HG03521 (cell line): ENCODE measurements around the gene MYO1D.
A peak's percentile ranks its signal among the peaks of the same experiment; 100 is the strongest.
"Not testable (repeated sequence)": the region's sequence is repeated elsewhere in the genome, so short reads cannot be mapped to it uniquely, and the experiment has no call there.

Experiments
- ATAC-seq: cut with Tn5 transposase; IDR thresholded peaks from one replicate; pipeline ENCODE4 v1.9.1; 2021; ENCODE audit warnings: mild to moderate bottlenecking, moderate library complexity; ENCODE audit not compliant: unreplicated experiment

Gene MYO1D

DNA sequence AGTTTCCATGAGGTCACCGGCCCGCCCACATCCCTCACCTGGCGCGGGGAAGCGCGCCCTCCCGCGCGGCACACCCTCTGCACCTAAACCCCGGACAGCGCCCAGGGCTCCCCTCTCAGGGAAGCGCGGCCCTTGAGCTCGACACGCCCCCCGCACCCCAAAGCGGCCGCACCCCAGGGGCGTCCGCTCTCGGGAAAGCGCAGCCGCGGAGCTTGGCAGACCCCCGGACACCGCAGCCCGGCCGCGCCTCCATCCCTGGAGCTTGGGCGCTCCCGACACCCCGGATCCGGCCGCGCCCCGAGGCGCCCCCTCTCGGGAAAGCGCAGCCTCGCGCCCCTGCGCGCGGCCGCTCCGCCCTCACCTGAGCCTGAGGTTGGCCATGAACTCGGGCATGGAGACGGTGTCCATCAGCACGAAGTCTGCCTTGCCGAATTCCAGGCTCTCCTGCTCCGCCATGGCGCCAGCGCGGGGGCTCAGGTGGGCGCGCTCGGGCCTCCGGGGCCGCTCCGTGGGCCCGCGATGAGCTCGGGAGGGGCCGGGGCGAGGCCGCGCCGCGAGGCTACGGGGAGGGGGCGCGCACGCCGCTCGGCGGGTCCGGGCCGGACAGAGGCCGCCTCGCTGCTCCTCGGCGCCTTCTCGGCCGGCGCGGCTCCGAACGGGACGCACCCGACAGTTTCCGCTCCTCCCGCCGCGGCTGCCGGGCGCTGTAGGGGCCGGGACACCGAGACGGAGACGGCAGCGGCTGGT lies at the start of gene MYO1D:
Gene MYO1D (minus strand): TSS at position 708 of the 747 bp plus-strand sequence. CDS start 252 bp downstream, at position 456.
- ATAC-seq, result peak; percentile 55

DNA sequence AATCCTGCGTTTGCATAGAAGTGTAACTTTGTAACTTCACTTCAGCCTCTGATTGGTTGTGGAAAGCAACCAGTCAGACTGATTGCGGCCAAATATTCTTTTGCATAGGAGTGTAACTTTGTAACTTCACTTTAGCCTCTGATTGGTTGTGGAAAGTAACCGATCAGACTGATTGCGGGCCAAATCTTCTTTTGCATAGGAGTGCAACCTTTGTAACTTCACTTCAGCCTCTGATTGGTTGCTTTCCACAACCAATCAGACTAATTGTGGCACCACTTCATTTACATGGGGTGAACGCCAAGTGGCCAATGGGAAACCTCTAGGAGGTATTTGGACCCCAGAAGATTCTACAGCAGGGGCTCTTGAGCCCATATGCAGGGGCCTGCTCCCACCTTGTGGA lies 49.3 kb upstream of the MYO1D start:
- no peak for ATAC-seq

DNA sequence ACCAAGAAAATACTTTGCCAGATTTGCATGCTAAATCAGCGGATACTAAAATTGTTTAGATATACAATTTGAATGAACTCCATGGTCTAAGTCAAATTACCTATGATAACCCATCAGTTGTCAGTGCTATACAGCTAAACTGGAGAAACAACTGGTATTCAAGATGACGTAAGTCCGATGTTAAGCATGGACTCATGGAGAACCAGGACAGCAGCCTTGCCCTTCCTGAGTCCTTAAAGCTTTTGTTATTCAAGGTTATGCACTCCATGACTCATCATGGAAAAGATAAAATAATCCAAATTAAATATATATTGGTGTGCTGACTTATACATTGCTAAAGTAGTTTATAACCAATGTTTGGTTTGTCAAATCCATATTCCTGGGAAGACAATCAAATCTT lies 47.0 kb upstream of the MYO1D start:
- ATAC-seq, result not testable (repeated sequence)

DNA sequence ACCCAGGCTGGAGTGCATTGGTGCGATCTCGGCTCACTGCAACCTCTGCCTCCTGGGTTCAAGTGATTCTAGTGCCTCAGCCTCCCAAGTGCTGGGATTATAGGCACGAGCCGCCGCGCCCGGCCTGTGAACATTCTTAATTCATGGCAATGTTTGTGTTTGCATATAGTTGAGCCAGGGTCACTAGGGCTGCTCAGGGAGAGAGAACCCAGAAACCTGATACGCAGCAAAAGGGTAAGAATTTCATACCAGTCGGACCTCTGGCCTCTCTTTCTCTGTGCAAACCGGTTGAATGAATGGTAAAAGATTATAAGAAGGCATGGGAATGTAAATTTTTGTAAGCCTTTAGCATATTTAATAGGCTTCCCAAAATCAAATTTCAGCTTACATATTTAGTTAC lies 44.1 kb upstream of the MYO1D start:
- no peak for ATAC-seq

DNA sequence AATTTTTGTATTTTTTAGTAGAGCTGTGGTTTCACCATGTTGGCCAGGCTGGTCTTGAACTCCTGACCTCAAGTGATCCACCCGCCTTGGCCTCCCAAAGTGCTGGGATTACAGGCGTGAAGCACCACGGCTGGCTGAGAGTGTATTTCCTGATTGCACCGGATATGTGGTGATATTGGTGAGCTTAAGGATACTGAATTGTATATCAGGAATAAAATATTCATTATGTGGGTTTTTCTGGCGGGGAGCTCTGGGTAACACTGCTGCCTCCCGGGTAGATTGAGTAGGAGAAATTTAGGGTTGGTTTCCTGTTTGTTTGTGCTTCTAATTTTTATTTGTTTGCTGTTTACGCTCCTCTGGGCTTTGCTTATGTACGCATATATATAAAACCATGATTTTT lies 43.4 kb upstream of the MYO1D start:
- no peak for ATAC-seq

DNA sequence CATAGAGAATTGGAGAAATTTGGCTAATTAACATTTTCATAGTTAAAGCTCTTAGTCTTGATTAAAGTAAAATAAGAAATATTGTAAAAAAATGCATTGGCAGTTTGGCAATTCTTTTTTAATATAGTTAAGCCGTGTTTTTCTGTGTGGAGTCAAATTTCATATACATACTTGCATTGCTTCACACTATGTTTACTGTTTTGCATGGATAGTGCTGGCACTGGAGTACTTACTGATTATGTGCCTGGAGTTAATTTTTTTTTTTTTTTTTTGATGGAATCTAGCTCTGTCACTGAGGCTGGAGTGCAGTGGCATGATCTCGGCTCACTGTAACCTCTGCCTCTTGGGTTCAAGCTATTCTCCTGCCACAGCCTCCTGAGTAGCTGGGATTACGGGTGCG lies 43.0 kb upstream of the MYO1D start:
- ATAC-seq, result not testable (repeated sequence)

DNA sequence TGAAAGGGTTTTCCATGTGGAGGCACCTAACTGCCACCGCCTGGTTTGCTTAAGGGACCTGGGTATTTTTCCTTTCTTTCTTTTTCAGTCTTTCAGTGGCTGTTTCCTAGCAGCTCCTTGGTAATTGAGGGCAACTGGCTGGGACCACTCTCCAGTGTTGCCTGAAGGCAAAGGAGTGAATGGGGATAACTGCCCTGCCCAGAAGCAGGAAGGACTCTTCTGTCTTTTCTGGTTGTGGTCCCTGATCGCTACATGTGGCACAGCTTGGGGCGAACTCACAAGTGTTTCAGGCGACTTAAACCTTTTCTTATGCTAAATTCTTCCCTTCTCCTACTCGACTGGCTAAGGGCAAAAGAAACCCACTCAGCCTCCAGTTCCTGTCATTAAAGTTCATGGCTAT lies 40.9 kb upstream of the MYO1D start:
- ATAC-seq, result no peak

DNA sequence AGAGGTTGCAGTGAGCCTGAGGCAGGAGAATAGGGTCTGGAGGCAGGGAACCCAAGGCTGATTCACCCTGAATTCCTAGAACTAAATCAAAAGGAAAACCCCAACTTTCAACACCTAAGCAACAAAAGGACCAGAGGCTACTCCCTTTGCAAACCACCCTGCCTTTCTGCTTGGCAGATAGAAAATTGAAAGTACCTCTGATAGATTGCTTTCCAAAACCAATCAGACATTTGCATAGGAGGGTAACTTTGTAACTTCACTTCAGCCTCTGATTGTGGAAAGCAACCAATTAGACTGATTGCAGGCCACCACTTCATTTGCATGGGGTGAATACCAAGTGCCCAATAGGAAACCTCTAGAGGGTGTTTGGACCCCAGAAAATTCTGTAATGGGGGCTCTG lies 40.2 kb upstream of the MYO1D start:
- ATAC-seq, result no peak

DNA sequence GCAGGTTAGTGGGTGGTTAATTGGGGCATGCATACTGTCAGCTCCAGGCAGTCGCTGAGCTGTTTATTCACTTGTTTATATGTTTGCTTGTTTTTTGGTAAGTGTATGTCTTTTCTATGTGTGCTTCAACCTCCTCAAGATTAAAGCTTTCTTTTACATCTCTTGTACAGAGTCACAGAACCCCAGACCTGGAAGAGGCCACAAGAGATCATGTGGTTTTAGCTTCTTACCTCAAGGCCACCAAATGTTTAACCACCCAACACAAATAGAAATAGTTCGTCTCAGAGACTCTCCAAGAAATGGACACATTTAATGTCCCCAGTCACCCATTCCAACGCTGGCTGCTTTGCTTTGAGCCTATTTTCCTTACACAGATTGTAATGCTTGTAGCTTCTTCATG lies 39.2 kb upstream of the MYO1D start:
- ATAC-seq, result no peak

DNA sequence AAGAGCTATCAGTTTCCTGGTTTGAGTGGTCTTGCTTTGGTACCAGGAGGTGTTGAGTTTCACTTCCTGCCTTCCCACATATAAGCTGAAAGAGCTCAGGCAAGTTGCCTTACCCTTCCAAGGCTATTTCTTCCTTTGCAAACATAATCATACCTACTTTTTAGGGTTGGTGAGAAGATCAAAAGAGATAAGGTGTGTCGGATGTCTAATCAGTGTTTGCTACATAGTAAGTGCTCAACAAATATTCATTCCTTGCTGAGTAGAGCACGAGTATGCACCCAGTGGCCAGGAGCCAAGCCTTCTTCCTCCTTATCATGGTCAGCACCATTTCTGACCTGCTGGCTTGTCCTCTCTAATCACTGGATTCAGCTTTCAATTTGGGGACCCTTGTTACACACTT lies 38.3 kb upstream of the MYO1D start:
- ATAC-seq, result no peak

DNA sequence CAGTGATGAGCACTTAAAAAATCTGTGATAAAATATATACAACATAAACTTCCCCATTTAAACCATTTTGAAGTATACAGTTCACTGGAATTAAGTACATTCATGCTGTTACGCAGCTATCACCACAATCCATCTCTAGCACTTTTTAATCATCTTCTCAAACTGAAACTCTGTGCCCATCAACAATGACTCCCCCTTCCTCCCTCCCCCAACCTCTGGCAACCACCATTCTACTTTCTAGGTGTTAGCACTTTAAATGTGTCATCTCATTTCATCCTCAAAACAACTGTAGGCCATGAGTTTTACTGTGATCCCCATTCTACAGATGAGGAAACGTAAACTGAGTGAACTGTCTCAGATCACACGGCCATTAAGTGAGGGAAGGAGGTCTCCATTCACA lies 37.3 kb upstream of the MYO1D start:
- no peak for ATAC-seq

DNA sequence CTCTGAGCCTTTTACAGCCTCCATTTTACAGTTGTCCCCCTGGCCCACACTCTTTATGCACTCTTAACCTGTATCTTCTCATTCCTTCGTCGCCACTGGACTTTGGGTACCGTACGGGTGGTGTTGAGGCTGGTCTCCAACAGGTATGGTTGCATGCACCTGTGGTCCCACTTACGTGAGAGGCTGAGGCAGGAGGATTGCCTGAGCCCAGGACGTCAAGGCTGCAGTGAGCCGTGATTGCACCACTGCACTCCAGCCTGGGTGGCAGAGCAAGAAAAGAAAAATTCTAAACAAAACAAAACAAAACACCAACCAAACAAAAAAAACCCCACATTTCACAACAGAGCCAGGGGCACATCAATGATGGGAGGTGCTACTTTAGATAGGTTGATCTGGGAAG lies 36.7 kb upstream of the MYO1D start:
- ATAC-seq, result no peak

DNA sequence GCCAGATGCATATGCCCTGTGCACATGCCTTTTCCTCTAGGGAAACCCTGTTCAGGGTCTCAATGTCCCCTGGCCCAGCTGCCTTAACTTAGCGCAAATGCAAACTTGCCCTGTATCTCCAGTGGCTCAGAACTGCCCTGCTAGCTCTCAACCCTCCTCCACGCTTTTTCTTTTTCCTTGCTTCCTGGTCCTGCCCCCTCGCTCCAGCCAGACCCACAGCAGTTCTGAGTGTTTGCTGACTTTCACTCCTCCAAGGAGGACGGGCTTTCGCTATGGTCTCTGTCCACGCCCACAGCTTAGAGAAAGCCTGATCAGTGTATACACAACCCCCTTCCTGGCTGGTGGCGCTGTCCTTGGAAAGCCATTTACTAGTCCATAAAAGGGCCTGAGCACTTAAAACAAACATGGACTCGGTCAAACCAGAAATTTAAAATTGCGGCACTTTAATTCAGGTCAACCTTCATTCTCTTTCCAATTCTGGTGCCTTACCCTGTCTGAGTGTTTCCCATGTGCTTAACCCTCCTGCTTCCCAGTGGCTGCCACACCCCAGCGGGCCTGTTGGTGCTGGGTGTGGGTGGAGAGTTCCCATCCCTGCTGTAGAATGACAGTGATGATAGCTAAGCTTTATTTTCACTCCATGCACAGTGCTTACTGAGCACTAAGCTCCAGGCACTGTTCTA lies 35.4 kb upstream of the MYO1D start:
- ATAC-seq, result no peak

DNA sequence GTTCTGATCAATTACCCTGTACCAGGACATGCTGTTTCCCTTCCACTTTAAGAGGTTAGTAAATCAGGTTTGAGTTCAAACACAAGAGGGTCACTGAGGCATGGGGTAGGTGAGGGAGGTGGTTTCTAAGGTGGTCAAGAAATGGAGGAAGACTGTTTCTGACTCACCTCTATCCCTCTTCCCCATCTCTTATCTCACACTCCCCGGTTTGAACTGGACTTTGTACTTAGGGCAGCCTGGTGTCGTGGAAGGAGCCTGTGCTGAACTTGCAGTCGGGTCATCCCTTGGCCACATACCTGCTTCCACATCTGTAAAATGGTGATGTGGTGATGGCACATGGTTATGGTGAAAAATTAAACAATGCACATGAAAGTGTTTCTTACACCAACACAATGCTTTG lies 33.8 kb upstream of the MYO1D start:
- no peak for ATAC-seq

DNA sequence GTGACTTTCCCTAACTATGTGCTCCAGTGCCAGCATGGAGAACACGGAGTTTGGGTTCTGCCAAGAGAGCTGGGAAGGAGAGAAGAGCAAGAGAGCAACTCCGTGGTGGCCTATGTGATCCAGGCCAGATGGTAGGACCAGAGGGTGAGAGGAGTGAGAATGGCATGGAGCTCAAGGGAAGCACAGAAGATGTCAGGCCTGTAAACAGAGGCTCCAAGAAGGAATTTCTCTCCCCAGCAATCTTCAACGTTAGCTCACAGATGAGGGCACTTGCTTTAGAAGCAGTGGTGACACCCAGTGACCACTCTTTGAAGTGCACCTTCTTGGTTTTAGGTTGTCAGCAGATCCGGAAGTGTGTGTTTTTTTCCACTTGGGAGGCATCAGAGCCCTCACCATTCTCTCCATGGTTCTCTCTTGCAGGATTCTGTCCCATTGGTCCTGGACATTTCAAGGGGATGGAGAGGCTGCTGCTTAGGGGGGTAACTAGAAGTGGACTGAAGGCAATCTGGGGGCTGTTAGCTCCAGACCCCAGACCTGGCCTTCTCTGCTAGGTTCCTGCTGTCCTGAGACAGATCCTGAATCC lies 33.0 kb upstream of the MYO1D start:
- no peak for ATAC-seq

DNA sequence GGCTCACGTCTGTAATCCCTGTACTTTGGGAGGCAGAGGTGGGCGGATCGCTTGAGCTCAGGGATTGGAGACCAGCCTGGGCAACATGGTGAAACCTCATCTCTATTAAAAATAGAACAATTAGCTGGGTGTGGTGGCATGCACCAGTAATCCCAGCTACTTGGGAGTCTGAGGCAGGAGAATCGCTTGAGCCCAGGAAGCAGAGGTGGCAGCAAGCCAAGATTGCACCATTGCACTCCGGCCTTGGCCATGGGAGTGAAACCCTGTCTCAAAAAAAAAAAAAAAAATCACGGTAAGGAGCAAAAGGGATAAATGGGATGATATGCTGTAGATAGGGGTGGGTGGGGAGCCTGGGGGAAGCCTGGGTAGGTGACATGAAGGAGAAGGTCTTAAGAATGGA lies 30.7 kb upstream of the MYO1D start:
- ATAC-seq, result no peak

DNA sequence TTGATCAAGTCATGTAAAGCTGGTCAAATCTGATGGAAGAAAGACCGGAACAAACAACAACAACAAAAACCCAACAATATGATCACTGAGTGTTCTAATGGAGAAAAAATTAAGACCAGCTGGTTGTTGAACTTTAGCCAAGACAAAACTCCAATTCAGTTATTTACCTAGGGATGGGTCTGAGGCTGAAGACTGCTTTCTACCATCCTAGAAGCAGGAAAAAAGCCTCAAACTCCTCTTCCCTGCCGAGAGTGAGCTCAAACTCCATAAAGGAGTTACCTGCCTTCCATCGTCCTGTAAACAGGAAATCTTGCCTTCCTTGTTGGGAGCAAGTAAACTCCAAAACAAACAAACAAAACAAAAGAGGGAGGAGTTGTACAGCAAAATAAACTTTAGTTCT lies 28.0 kb upstream of the MYO1D start:
- ATAC-seq, result no peak

DNA sequence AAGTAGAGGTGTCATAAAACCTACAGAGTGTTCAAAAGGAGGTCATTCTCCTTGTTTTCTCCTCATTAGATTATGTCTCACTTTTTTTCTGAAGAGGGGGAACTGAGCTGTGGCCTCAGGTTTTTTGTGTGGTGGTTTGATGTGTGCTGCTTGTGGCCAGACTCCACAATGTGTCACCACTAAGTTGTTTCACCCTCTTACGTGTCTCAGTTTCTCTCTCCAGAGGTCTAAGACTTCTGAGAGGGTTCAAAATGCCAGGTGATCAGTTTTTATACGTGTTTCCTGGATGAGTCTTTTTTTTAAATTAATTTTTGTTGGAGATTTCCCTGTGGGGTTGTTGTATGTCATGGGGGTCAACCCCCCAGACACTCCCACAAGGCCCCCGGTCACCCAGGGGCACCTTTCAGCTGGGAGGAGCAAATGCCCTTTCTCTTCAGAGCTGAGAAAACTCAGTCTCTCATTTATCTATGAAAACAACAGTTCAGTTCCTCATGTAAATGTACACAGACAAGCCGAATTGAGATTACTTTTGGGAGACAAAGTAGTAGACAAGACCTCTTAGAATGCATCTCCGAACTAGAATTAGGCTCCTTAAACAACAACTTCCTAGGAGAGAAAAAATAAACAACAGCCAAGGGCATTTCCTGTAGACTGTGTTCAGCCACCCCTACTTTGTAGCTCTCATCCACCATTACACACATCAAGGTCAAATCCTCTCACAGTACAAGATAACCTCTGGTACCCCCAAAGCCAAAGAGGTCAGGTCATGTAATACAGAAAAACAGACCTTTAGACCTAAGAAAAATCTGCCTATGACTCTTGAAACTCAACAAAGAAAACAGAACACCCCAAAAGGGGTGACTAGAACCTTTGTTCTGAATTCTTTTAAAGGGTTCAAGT lies 27.1 kb upstream of the MYO1D start:
- no peak for ATAC-seq

DNA sequence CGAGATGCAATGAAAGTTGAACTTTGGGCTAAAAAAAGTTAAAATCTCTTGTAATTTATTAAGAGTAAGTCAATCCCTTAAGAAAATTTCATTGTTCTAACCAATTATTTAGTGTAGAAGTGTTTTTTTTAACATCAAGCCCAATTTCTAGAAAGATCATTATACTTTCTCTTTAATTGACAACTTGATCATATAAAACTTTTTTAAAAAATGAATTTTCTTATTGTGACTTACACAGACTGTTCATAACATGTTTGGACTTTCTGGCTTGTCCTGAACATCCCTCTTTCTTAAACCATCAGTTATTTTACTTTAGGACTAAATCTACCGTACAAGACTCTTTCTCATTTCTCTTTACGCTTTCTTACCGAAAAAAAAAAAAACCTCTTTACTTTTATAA lies 24.8 kb upstream of the MYO1D start:
- ATAC-seq, result no peak

DNA sequence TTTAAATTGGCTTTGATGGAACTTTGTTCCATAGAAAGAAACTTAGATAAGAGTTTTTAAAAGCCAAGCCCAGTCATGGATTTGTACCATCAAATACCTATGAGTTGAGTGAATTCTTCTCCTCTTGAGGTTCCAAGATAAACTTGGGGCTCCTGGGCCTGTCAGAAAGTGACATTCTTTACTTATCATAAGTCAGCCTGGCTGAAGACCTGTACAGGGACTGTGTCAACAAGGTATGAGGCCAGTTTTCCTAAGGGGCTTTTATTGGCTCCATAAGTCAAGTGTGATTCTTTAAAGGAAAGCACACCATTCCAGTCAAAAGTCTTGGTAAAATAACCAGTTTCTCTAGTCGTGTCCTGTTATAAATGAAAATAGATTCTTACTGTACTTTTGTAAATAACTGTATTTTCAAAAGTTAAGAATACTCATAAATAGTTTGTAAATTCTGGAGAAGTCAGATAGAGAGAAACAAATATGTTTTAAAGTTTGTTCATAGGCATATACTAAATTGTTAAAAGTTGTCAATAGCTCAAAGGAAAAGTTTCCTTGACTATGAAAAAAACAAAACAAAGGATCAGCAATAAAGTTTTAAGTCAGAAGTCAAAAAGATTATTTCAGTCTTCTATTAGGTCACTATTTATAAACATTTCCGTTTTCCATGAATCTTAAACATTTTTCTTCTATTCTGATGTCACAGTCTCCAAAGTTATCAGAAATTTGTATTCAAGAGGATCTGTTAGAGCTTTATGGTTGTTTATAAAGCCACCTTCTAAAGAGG lies 22.5 kb upstream of the MYO1D start:
- no peak for ATAC-seq
